ENCODE measurements around the gene GSTO1. TPM values are rescaled to one million over a fixed set of nuclear protein-coding genes. Genes with fewer than 3 reads are reported as not detected.

GSTO1 gene
- total and polyA plus RNA-seq, 2 of the 13 experiments (the other 11 are each of a cell fraction or from before 2014, with no cell fraction given), result 228 to 300 TPM

DNA sequence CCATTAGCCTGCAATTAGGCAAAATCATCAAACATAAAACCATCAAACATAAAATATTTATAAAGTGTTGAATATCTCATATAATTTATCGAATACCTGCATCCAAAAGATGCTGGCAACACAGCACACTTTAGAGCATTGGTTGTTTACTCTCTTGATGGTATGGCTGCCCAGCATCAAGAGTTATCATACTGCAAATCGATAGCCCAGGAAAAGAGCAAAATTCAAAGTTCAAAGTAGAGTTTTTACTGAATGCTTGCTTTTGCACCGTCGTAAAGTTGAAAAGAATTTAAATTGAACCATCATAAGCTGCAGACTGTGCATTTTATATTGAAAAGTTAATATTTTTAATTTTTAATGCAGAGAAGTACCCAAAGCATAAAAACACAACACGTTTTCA is 10.1 kb downstream of the GSTO1 start (continued):
- TF ChIP-seq, protein P1, sequence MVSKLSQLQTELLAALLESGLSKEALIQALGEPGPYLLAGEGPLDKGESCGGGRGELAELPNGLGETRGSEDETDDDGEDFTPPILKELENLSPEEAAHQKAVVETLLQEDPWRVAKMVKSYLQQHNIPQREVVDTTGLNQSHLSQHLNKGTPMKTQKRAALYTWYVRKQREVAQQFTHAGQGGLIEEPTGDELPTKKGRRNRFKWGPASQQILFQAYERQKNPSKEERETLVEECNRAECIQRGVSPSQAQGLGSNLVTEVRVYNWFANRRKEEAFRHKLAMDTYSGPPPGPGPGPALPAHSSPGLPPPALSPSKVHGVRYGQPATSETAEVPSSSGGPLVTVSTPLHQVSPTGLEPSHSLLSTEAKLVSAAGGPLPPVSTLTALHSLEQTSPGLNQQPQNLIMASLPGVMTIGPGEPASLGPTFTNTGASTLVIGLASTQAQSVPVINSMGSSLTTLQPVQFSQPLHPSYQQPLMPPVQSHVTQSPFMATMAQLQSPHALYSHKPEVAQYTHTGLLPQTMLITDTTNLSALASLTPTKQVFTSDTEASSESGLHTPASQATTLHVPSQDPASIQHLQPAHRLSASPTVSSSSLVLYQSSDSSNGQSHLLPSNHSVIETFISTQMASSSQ (IDR thresholded peaks at IDR 0.05; ENCODE audit: low read depth), result no peak
- TF ChIP-seq, protein P1 (CRISPR knock-in tag; IDR thresholded peaks at IDR 0.05; ENCODE audit: borderline replicate concordance), result no peak
- no peak for TF ChIP-seq ZNF775 (CRISPR knock-in tag; IDR thresholded peaks at IDR 0.05; ENCODE audit: borderline replicate concordance)
- TF ChIP-seq ONECUT2 (CRISPR knock-in tag; IDR thresholded peaks at IDR 0.05), result peak; percentile 75
- no peak for TF ChIP-seq ZNF451 (CRISPR knock-in tag; IDR thresholded peaks at IDR 0.05)
- no peak for TF ChIP-seq ZNF441 (CRISPR knock-in tag; IDR thresholded peaks at IDR 0.05; ENCODE audit: borderline replicate concordance)
- TF ChIP-seq NCOR1 (IDR thresholded peaks at IDR 0.05; ENCODE audit: borderline replicate concordance, low read length), result peak; percentile 73
- TF ChIP-seq, protein P2, sequence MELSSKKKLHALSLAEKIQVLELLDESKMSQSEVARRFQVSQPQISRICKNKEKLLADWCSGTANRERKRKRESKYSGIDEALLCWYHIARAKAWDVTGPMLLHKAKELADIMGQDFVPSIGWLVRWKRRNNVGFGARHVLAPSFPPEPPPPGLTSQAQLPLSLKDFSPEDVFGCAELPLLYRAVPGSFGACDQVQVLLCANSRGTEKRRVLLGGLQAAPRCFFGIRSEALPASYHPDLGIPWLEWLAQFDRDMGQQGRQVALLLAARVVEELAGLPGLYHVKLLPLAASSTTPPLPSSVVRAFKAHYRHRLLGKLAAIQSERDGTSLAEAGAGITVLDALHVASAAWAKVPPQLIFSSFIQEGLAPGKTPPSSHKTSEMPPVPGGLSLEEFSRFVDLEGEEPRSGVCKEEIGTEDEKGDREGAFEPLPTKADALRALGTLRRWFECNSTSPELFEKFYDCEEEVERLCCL (CRISPR knock-in tag; IDR thresholded peaks at IDR 0.05; ENCODE audit: borderline replicate concordance), result no peak
- TF ChIP-seq NPAS2 (CRISPR knock-in tag; IDR thresholded peaks at IDR 0.05; ENCODE audit: borderline replicate concordance), result no peak
- TF ChIP-seq HMG20B (CRISPR knock-in tag; conservative IDR thresholded peaks at IDR 0.05), result no peak
- TF ChIP-seq IKZF4 (CRISPR knock-in tag; IDR thresholded peaks at IDR 0.05; ENCODE audit: borderline replicate concordance, low read depth, not compliant biosample characterization), result no peak
- TF ChIP-seq, protein P3, sequence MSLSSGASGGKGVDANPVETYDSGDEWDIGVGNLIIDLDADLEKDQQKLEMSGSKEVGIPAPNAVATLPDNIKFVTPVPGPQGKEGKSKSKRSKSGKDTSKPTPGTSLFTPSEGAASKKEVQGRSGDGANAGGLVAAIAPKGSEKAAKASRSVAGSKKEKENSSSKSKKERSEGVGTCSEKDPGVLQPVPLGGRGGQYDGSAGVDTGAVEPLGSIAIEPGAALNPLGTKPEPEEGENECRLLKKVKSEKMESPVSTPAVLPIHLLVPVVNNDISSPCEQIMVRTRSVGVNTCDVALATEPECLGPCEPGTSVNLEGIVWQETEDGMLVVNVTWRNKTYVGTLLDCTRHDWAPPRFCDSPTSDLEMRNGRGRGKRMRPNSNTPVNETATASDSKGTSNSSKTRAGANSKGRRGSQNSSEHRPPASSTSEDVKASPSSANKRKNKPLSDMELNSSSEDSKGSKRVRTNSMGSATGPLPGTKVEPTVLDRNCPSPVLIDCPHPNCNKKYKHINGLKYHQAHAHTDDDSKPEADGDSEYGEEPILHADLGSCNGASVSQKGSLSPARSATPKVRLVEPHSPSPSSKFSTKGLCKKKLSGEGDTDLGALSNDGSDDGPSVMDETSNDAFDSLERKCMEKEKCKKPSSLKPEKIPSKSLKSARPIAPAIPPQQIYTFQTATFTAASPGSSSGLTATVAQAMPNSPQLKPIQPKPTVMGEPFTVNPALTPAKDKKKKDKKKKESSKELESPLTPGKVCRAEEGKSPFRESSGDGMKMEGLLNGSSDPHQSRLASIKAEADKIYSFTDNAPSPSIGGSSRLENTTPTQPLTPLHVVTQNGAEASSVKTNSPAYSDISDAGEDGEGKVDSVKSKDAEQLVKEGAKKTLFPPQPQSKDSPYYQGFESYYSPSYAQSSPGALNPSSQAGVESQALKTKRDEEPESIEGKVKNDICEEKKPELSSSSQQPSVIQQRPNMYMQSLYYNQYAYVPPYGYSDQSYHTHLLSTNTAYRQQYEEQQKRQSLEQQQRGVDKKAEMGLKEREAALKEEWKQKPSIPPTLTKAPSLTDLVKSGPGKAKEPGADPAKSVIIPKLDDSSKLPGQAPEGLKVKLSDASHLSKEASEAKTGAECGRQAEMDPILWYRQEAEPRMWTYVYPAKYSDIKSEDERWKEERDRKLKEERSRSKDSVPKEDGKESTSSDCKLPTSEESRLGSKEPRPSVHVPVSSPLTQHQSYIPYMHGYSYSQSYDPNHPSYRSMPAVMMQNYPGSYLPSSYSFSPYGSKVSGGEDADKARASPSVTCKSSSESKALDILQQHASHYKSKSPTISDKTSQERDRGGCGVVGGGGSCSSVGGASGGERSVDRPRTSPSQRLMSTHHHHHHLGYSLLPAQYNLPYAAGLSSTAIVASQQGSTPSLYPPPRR (CRISPR knock-in tag; IDR thresholded peaks at IDR 0.05; ENCODE audit: borderline replicate concordance), result no peak
- TF ChIP-seq ELF3 (CRISPR knock-in tag; IDR thresholded peaks at IDR 0.05), result no peak

All from HepG2 (cell line).